ENCODE measurements around the gene YTHDC1.

The YTHDC1 gene

DNA sequence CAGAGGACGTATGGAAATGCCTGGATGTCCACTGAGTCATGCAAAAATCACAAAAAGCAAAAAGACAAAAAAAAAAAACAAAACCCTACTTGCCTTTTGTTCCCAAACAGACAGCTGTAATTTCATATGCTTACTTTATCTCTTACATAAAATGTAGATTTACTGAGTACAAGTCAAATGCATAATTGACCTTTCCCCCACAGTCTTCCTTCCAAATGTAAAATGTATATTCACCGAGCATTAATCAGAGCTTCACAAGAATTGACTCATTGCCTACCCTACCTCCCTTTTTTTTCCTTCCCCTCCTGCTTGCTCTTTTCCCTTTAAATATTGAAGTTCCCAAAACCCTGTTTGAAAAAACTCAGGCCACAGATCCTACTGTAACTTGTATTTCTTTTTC lies 71.9 kb downstream of the YTHDC1 start:
- TF ChIP-seq, protein P1, sequence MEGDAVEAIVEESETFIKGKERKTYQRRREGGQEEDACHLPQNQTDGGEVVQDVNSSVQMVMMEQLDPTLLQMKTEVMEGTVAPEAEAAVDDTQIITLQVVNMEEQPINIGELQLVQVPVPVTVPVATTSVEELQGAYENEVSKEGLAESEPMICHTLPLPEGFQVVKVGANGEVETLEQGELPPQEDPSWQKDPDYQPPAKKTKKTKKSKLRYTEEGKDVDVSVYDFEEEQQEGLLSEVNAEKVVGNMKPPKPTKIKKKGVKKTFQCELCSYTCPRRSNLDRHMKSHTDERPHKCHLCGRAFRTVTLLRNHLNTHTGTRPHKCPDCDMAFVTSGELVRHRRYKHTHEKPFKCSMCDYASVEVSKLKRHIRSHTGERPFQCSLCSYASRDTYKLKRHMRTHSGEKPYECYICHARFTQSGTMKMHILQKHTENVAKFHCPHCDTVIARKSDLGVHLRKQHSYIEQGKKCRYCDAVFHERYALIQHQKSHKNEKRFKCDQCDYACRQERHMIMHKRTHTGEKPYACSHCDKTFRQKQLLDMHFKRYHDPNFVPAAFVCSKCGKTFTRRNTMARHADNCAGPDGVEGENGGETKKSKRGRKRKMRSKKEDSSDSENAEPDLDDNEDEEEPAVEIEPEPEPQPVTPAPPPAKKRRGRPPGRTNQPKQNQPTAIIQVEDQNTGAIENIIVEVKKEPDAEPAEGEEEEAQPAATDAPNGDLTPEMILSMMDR (IDR thresholded peaks at IDR 0.05; ENCODE audit: insufficient read depth, low read length): no peak
- TF ChIP-seq REST (IDR thresholded peaks at IDR 0.05; ENCODE audit: insufficient replicate concordance, low read depth) (no peak), SPI1 (IDR thresholded peaks at IDR 0.05; ENCODE audit: borderline replicate concordance, low read depth) (no peak), GABPA (IDR thresholded peaks at IDR 0.05; ENCODE audit: low read depth) (no peak), POLR2AphosphoS5 (IDR thresholded peaks at IDR 0.05; ENCODE audit: low read depth) (no peak)
- H3K27me3 ChIP-seq (ENCODE audit: insufficient read depth, poor library complexity, severe bottlenecking): no peaks in the 10 kb centered on the region
- DNase-seq (ENCODE audit: low read depth in 1 of 2, low spot score in 1 of 2): no peak
- no peak overlapping the region for H3K4me3 ChIP-seq (replicated peaks; ENCODE audit: insufficient read depth, low read length)
- H3K27ac ChIP-seq (replicated peaks): no peak overlapping the region

- H3K4me3 ChIP-seq (replicated peaks; ENCODE audit: insufficient read depth, low read length): no peak overlapping the region
- no peaks in the 10 kb centered on the region for H3K27me3 ChIP-seq (ENCODE audit: insufficient read depth, poor library complexity, severe bottlenecking)
- H3K27ac ChIP-seq (replicated peaks): no peak overlapping the region
- DNase-seq (ENCODE audit: low read depth in 1 of 2, low spot score in 1 of 2): no peak
- TF ChIP-seq, protein P1 (IDR thresholded peaks at IDR 0.05; ENCODE audit: insufficient read depth, low read length): no peak
- no peak for TF ChIP-seq SPI1 (IDR thresholded peaks at IDR 0.05; ENCODE audit: borderline replicate concordance, low read depth)
- TF ChIP-seq POLR2AphosphoS5 (IDR thresholded peaks at IDR 0.05; ENCODE audit: low read depth): no peak
- no peak for TF ChIP-seq GABPA (IDR thresholded peaks at IDR 0.05; ENCODE audit: low read depth)
- TF ChIP-seq REST (IDR thresholded peaks at IDR 0.05; ENCODE audit: insufficient replicate concordance, low read depth): no peak
Observed at GRCh38 chr4:68277627-68278026, 72.3 kb downstream of the YTHDC1 start.

DNA sequence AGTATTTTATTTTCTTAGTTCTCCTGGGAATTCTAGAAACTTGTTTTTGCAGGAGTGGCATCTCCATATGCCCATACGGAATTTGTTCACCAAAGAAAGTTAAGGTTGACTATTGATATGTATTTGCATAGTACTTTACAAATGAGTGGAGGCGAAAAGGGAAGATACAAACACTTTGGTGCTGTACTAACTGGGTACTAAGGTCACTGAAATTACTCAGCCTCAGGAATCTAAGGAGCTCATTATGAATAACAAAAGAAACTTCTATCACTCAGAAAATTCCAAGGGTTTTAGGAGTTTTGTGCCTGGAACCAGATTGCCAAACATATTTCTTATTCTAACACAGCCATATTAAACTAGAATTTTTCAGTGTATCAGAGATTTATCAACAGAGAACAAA lies 77.0 kb downstream of the YTHDC1 start:
- no peak overlapping the region for H3K4me3 ChIP-seq (replicated peaks; ENCODE audit: insufficient read depth, low read length)
- no peak overlapping the region for H3K27ac ChIP-seq (replicated peaks)
- DNase-seq (ENCODE audit: low read depth in 1 of 2, low spot score in 1 of 2): no peak
- no peak for TF ChIP-seq POLR2AphosphoS5 (IDR thresholded peaks at IDR 0.05; ENCODE audit: low read depth)
- no peak for TF ChIP-seq GABPA (IDR thresholded peaks at IDR 0.05; ENCODE audit: low read depth)
- TF ChIP-seq, protein P1 (IDR thresholded peaks at IDR 0.05; ENCODE audit: insufficient read depth, low read length): no peak
- TF ChIP-seq REST (IDR thresholded peaks at IDR 0.05; ENCODE audit: insufficient replicate concordance, low read depth): no peak
- TF ChIP-seq SPI1 (IDR thresholded peaks at IDR 0.05; ENCODE audit: borderline replicate concordance, low read depth): no peak
- no peaks in the 10 kb centered on the region for H3K27me3 ChIP-seq (ENCODE audit: insufficient read depth, poor library complexity, severe bottlenecking)
